ENCODE results near the gene TRIP13.
A peak's percentile ranks its signal among the peaks of the same experiment; 100 is the strongest.

The TRIP13 gene

DNA sequence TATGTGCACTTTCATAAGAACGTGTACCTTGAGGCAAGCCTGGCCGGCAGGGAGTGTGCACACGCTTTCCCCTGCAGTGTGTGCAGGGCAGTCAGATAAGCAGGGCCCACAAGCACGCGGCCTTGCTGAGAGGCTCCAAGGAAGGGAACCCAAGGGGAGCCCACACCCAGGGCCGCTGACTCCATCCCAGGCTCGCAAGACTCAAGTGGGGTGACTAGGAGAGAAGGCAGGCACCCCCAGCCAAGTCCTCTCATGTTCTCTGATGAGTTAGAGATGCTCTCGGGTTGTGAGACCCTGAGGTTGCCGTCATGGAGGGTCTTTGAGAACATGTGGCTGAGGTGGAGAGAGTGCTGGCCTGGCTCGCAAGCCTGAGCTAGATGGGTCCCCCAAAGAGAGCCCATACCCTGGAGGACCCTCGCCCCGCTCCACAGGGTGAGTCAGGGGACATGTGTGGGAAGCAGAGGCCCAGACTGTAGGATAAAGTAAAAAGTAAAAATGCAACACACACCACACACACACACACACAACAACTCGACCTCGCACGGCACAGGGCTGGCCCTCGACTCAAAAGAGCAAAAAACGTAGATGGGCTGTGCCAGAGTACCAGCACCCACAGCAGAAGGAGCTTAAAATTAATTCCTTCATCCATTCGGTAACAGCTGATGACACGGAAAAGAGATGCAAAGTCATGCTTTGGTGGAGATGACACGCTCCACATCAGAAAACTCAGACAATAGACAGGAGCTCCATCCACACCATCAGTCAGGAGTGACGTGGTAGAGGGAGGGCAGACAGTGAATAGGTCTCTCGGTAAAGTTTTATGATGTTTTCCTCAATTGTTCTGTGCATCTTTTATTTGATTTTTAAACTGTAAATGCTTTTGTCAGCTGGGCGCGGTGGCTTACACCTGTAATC, 61.1 kb downstream of the TRIP13 start:
- H3K4me3 ChIP-seq (ENCODE audit: low read depth, low read length): no peak overlapping the region
- TF ChIP-seq, protein P1, sequence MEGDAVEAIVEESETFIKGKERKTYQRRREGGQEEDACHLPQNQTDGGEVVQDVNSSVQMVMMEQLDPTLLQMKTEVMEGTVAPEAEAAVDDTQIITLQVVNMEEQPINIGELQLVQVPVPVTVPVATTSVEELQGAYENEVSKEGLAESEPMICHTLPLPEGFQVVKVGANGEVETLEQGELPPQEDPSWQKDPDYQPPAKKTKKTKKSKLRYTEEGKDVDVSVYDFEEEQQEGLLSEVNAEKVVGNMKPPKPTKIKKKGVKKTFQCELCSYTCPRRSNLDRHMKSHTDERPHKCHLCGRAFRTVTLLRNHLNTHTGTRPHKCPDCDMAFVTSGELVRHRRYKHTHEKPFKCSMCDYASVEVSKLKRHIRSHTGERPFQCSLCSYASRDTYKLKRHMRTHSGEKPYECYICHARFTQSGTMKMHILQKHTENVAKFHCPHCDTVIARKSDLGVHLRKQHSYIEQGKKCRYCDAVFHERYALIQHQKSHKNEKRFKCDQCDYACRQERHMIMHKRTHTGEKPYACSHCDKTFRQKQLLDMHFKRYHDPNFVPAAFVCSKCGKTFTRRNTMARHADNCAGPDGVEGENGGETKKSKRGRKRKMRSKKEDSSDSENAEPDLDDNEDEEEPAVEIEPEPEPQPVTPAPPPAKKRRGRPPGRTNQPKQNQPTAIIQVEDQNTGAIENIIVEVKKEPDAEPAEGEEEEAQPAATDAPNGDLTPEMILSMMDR (IDR thresholded peaks at IDR 0.05; ENCODE audit: low read depth, low read length, missing control alignments): no peak
- DNase-seq (ENCODE audit: low read depth): no peak

DNA sequence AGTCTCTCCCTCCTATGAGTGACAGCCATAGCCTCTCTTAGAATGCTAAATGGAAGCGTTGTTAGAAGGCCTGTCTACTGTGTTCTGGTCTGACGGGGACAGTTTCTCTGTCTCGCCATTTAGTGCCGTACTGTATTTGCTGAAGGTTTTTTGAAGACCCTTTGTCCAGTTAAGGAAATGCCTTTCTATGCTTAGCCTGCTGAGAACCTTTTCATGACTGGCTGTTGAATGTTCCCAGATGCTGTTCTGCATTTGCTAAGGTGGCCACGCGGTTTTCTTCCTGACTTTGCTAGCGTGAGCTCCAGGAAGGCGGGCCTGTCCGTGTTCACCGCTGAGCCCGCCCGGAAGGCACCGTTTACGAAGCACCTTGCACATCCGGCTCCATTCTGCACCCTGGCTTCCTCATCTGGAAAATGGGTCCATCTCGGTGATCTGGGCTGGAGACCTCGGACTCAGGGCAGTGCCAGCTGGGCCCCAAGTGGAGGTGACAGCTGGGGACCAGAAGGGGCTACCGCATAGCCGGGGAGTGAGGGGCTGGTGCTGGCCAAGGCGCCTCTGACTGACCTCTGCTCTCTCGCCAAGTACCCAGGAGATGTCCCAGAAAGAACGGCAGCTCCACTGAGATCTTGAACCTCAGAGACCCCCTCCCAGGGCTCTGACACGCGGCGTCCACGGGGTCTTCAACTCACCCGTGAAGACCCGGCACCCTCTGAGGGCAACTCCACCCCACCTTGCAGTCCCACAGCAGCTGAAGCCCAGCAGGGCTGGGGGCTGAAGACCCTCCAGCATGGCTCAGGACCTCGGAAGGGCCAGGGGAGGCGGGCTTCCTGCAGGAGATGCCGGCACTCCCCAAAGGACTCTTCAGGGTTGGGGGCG, 63.4 kb downstream of the TRIP13 start:
- no peak for DNase-seq (ENCODE audit: low read depth)
- no peak overlapping the region for H3K4me3 ChIP-seq (ENCODE audit: low read depth, low read length)
- TF ChIP-seq, protein P1 (IDR thresholded peaks at IDR 0.05; ENCODE audit: low read depth, low read length, missing control alignments): no peak

DNA sequence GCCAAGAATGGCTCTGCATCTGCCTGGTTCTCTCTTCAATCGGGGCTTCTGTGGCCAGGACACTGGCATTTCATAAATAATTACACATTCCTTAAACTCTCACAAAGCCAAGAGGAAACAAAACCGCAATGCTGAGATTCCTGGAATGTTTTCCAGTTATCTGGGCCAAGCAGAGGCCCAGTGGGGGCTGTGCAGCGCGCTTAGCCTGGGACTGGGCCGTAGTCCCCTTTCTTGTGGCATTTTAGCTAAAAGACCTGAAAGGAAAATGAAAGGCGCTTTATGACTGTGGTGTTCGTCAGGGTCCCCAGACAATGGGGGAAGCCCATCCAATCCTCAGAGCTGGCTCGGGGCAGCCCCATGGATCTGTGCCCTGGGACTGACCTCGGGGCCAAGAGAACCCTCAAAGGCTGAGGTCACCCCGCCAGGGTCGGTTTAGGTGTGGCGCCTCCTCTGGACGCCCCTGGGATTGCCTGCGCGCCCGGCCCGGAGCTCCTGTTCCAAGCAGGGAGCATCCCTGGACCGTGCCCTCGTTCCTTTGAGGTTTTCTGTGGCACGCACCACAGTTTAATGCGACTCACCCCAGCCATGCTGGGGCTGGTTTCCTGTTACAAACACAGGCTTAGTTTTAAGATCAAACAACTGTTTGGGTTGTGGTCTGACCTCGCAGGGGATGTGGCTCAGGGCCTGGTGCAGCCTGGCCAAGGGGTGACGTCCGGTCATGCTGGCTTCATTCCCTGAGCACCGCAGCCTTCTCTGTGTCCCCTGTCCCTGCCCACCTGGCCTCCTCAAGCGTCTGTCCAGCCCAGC, 64.5 kb downstream of the TRIP13 start:
- TF ChIP-seq, protein P1 (IDR thresholded peaks at IDR 0.05; ENCODE audit: low read depth, low read length, missing control alignments): peak; percentile 42
- no peak for DNase-seq (ENCODE audit: low read depth)
- H3K4me3 ChIP-seq (ENCODE audit: low read depth, low read length): no peak overlapping the region

DNA sequence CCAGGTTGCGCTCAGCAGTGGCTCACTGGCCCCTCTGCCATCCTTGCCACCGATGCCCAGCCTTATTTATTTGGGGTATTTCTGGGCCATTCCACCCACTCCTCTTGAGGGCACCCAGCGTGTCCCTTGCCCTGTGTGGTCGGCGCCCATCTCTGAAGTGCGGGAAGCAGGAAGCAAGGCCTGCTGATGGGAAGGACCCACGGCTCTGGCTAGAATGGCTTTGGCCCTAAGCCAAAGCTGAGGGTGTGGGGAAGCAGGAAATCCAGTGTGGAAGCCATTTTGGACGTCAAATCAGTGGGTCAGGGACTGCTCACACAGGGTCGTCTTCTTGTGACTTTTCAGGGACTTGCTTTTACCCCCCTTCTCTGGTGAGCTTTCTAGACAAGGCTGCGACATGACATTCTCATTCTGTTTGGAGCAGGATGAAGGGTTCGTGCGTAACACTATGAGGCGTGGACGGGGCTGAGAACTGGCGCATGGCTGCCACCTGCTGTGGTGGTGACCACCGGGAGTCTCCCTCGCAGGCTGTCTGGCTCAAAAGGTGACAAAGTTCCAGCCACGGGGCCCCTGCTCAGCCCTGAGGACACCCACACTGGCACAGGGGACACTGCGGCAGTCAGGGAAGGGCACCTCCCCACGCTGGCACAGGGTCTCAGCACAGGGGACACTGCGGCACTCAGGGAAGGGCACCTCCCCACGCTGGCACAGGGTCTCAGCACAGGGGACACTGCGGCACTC, 65.2 kb downstream of the TRIP13 start:
- TF ChIP-seq, protein P1 (IDR thresholded peaks at IDR 0.05; ENCODE audit: low read depth, low read length, missing control alignments): no peak
- no peak overlapping the region for H3K4me3 ChIP-seq (ENCODE audit: low read depth, low read length)
- no peak for DNase-seq (ENCODE audit: low read depth)

DNA sequence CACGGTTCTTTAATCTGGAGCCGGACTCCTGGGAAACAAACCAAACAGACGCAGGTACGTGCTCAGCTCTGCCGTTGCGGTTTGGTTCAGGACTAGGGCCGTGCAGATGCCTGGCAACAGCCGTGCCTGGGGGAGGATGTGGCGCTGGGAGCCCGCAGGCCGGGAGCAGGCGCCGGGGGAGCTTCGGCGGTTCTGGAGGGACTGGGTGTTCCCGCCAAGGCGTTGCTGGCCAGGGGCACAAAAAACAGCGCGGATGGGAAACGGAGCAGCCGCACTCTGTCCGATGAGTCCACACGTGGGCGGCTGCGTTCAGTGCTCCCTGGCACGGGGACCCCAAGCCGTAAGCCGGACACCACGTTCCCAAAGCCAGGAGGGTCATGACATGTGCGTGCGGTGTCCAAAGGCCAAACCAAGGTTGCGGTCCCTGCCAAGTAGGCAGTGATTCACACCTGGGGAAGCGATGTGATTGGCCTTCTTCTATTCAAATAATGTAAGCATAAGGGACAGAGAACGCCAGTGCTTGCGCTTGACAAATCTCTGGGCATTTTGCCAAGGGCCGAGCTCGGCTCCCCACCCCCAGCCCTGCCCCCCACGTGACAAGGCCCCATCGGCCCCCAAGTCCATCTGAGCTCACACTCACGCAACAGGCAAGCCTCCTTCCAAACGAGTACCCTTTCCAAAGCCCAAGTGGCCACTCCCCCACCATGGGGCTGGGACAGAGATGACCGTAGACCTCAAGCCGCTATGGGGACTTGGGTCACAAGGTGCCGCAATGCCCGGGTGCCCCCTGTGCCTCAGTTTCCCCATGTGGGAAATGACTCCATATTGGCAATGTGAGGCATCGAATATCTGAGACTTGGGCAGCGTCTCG, 66.3 kb downstream of the TRIP13 start:
- no peak overlapping the region for H3K4me3 ChIP-seq (ENCODE audit: low read depth, low read length)
- DNase-seq (ENCODE audit: low read depth): no peak
- TF ChIP-seq, protein P1 (IDR thresholded peaks at IDR 0.05; ENCODE audit: low read depth, low read length, missing control alignments): no peak

Data from GM12864 (cell line).